H7 (cell line): ENCODE measurements around the gene ZCCHC14. TPM values are rescaled to one million over a fixed set of nuclear protein-coding genes. Genes with fewer than 3 reads are reported as not detected.
"Not testable (repeated sequence)": the region's sequence is repeated elsewhere in the genome, so short reads cannot be mapped to it uniquely, and the experiment has no call there.

Source experiments
- DNase-seq: peaks from one replicate; pipeline ENCODE4 v3.0.0; 2012
- H3K27me3 ChIP-seq: 2 replicates; pipeline ENCODE4 v1.6.0; 2011; ENCODE audit warnings: mild to moderate bottlenecking, low read length; ENCODE audit not compliant: control insufficient read depth, insufficient read depth
- H3K36me3 ChIP-seq: replicated peaks from 2 replicates; pipeline ENCODE4 v1.5.1; 2011; ENCODE audit warnings: low read length; ENCODE audit not compliant: control insufficient read depth, insufficient read depth
- H3K4me3 ChIP-seq: 2 replicates; pipeline ENCODE4 v1.5.1; 2011; ENCODE audit warnings: low read depth, mild to moderate bottlenecking, control low read depth, low read length, moderate library complexity; ENCODE audit not compliant: insufficient read depth
- total RNA-seq: library from RNA; depleted of rRNA; stranded (reverse); fragments of >200 nt; shearing (Covaris generic); gene quantifications from 2 replicates; pipeline ENCODE4 v1.2.3, GENCODE V29; 2014

ZCCHC14 gene
- total RNA-seq, 1 experiment from 2014 or later: 13.3 TPM

DNA sequence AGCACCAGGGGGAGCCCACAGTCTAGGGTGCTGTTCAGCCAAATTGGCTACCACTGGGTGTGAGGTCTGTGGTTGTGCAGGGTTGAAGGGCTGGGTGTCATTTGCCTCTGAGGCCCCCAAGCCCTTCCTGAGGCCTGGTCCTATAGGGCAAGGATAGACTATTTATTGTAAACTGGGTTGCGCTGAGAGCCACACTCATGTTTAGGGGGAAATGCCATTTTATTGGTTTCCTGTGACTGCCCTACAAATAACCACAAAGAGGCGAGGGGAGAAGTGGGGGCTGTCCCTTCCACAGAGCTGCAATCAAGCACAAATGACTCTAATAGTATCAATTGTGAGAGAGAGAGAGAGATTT is 3.6 kb upstream of the ZCCHC14 start:
- H3K4me3 ChIP-seq: no peak overlapping the region
- no peak for DNase-seq
- H3K27me3 ChIP-seq: peaks cover 2% of the 10 kb centered on the region; the same call in 1 of the 2 replicates
- H3K36me3 ChIP-seq: no peaks in the 10 kb centered on the region

DNA sequence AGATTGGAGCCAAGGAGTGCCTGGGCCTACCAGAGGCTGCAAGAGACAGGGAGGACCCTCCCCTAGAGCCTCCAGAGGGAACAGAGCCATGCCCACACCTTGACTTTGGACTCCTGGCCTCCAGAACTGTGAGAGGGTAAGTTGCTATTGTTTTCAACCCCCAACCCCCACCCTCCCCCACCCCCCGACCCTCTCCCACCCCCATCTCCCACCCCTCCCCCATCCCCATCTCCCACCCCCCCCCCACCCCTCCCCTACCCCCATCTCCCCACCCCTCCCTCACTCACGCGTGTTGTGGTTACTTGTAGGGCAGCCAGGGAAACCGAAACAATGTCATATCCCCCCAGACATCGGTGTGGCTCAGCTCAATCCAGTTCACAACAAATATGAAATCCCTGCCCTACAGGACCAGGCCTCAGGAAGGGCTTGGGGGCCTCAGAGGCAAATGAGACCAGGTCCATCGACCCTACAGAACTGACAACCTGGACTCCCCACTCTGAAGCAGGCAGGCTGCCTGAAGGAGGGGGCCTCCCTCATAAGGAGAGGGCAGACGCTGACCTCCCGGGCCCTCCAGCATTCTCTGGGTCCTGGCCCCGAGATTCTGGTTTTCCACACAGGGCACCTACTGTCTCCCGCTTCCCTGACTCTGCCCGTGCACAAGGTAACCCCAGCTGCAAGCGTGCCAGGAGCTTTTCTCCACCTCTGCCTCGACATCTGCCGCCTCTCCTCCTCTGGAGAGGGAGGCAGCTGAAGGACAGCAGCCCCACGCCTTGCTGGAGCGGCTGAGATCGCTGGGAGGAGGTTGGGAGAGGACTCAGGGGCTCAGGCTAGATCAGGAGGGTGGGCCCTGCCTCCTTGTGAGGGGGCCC is 3.0 kb upstream of the ZCCHC14 start:
- no peaks in the 10 kb centered on the region for H3K36me3 ChIP-seq
- peaks cover 2% of the 10 kb centered on the region; the same call in 1 of the 2 replicates for H3K27me3 ChIP-seq
- DNase-seq: no peak
- H3K4me3 ChIP-seq: no peak overlapping the region

DNA sequence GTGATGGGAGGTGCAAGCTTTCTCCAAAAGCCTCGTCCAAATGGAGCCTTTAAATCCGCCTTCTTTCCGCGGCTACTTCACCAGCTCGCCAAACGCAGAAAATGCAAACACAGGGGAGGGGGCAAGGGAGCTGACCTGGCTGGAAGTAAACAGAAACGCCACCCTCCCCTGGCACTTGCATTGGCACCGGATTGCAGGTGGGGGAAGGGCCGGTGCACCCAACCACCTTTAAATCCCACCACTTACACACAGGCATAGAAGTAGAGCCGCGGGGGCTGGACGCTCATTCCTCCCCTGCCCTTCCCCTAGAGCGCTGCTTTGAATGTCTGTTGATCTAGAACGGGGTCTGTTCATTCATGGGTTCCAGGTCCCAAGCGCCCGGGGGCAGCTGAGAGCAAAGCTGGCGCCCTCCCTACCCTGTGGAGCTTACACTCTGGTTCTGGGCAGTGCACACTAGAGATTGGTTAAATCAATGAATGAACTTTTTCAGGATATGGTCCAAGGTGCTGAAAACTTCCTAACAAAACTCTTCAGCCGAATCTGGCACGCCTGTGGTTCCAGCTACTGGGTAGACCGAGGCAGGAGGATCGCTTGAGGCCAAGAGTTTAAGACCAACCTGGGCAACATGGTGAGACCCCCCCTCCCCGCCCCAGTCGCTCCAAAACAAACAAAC is 920 bp upstream of the ZCCHC14 start:
- DNase-seq: no peak
- peak overlapping the region; percentile 45 for H3K4me3 ChIP-seq
- no peaks in the 10 kb centered on the region for H3K36me3 ChIP-seq
- H3K27me3 ChIP-seq: peaks cover 2% of the 10 kb centered on the region; the same call in 1 of the 2 replicates

DNA sequence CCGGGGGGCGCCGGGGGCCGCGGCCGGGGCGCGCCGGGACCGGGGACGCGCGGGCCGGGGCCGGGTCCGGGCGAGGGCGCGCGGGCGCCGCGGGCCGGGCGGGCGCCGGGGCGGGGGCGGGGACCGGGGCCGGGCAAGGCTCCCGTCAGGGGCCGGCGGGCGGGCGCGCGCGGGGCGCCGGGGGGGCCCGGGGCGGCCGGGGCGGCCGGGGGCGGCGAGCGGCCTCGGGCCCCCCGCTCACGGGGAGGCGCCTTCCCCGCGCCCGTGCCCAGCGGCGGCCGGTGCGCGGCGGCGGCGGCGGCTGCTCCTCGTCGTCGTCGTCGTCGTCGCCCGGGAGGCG is 563 bp downstream of the ZCCHC14 start:
- peak overlapping the region; percentile 47 for H3K4me3 ChIP-seq
- no peaks in the 10 kb centered on the region for H3K36me3 ChIP-seq

DNA sequence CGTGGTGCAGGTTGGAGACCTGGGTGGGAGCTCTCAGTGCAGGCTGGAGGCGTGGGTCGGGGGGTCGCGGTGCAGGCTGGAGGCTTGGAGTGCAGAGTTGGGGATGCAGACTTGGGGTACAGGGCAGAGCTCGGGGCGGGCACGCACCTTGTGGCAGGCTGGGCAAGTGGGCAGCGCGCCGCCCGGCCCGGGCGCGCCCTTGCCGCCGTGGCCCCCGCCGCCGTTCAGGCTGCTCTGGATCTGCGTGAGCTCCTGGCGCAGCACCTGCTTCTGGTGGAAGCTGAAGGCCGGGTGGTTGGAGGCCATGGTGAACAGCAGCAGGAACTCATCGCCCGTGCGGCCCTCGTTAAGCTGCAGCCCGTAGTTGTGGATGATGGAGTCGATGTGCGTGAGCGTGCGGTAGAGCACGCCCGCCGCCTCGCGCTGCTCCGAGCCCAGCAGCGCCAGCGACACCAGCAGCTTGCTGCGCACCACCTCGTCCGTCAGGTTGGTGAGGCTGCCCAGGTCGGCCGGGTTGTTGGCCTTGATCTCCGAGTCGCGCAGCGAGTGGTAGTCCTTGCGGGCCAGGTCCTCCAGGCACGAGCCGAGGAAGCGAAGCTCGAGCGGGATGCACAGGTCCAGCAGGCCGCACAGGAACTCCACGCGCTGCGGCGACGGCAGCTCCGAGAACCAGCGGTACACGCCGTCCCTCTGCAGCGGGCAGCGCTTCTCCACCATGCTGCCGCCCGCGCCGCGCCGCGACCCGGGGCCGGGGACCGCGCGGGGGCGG is 1.1 kb downstream of the ZCCHC14 start:
- peak; percentile 63 for DNase-seq
- H3K27me3 ChIP-seq: peaks cover 2% of the 10 kb centered on the region; the same call in 1 of the 2 replicates
- H3K4me3 ChIP-seq: peak overlapping the region; percentile 47
- H3K36me3 ChIP-seq: no peaks in the 10 kb centered on the region

More for the DNA sequence above, 563 bp downstream of the ZCCHC14 start:
- DNase-seq: peak; percentile 72
- H3K27me3 ChIP-seq: peaks cover 2% of the 10 kb centered on the region; the same call in 1 of the 2 replicates

DNA sequence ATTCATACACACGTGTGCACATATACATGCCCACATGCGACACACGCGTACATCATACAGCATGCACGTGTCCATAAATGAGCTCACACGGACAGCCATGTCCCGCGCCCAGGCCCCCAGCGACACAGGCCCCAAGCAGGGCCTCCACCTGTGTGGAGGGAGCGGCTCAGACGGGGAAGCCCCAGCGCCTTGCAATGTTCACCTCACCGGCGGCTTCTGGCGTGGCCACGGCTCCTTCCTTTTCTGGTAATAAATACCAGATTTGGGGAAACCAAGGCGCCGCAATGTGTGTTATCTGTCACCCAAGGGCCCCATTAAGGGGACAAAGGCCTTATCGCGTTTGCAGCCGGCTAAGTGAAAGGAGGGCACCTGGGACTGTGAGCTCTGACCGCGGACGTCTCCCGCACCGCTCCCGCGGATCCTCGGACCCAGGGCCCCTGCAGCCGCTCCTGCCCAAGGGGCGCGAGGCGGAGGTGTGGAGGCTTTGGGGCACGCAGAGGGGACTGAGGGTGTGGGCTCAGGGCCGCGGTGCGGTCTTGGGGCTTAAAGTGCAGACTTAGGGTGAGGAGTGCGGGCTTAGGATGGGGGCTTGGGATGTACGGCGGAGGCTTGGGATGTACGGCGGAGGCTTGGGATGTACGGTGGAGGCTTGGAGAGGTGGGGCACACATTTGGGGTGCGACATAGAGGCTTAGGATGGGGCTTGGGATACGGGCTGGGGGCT is 1.9 kb downstream of the ZCCHC14 start:
- DNase-seq, H3K27me3 ChIP-seq, H3K36me3 ChIP-seq: not testable (repeated sequence)
- peak overlapping the region; percentile 47 for H3K4me3 ChIP-seq

DNA sequence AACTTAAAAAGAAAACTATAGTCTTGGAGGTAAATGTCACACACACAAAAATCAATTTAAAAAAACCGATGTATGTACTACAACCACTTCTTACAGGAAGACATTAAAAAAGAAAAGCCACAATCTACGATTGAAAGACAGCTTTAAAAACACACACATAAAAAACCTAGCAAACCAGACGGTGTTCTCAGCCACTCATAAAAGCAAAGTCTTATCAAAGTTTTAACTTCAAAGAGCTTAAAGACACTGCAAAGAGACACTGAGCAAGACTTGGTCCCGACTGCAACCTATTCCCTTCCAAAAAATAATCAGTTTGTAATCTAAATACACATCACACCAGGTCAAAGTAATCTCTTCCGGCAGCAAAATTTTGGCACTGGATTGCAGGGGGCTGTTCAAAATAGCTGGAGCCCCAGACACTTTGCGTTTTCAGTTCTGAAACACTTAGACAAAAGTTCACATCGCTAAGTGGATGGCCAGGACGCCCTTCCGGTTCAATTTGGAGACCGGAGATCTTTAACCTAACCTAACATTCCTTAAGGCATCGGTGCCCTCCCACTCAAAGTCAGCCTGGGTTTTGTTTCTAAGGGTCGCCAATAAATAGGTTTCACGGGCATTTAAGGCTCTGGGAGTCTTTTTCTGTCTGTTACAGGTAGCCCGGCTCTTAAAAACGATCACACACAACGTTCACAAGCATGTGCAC is 2.6 kb downstream of the ZCCHC14 start:
- Histone ChIP-seq H3K4me3 (peak overlapping the region; percentile 47), H3K27me3 (peaks cover 2% of the 10 kb centered on the region; the same call in 1 of the 2 replicates), H3K36me3 (no peaks in the 10 kb centered on the region)
- no peak for DNase-seq

DNA sequence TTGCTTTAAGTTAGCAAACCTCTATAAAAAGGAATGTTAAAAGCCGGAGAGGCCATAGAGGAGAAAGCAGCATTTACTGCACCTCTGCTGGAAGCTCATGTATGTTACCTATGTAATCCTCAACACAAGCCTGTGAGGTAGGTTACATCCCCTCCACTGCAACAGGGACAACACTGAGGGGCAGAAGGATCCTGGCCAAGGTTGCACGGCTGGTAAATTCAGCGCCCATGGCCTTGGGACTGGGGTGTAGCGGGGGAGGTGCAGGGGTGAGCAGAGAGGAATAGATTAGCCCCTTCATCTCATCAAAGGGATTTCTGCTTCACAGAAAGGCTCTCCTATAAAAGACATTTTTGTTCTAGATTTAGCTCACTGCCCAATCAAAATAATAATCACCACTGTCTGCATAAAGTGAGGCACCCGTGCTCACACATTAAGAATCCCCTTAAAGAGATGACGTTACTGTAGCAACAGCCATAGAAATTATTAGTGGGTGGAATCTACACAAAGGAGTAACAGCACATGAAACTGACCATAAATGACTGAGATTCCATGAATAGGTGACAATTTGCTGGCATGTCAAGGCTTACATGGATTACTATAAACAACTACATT is 3.3 kb downstream of the ZCCHC14 start:
- DNase-seq: no peak
- H3K27me3 ChIP-seq: peaks cover 2% of the 10 kb centered on the region; the same call in 1 of the 2 replicates
- H3K36me3 ChIP-seq: no peaks in the 10 kb centered on the region
- no peak overlapping the region for H3K4me3 ChIP-seq

DNA sequence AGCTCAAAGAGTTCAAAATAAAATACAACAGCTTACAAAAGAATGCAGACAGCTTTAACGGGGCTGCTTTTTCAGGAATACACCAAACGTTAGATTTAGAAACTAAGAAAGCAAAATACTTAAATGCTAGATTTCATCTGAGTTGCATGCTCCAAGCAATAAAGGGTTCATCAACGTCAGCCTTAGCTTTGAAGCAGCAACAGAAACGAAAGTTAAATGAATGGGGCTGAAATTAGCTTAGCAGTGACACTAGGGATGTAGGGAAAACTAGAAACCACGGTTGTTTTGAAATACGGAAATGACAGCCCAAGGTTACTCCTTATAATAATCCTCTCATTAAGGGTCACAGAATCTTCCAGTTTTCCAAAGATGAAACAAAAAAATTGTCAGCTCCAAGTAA is 3.9 kb downstream of the ZCCHC14 start:
- not testable (repeated sequence) for H3K36me3 ChIP-seq, H3K27me3 ChIP-seq, H3K4me3 ChIP-seq, DNase-seq

DNA sequence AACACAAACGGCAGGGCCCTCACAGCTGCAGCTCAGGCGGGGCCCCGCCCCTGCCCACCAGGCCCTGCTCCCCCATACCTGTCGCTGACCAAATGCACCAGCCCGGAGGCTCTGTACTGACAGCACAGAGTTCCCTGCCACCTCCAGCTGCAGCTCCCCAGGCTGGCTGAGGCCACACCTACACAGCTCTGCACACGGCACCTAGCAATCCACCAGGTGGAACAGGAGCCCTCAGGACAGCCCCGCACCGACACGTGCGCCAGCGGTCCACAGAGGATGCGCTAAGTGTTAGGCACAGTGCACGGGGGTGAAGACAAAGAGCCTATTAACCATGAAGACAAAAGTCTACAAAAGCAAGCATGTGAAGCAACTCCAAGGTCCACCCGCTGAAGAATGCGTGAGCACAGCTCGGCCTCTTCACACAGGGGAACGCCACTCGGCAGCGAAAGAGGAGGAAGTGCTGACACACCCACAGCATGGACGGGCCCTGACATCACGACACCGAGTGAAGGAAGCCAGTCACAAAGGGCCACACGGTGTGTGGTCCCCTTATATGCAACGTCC is 5.4 kb downstream of the ZCCHC14 start:
- peak; percentile 75 for DNase-seq
- Histone ChIP-seq H3K36me3 (no peaks in the 10 kb centered on the region; the same call in 1 of the 2 replicates), H3K4me3 (peak overlapping the region; percentile 30), H3K27me3 (peaks cover 2% of the 10 kb centered on the region; the same call in 1 of the 2 replicates)

DNA sequence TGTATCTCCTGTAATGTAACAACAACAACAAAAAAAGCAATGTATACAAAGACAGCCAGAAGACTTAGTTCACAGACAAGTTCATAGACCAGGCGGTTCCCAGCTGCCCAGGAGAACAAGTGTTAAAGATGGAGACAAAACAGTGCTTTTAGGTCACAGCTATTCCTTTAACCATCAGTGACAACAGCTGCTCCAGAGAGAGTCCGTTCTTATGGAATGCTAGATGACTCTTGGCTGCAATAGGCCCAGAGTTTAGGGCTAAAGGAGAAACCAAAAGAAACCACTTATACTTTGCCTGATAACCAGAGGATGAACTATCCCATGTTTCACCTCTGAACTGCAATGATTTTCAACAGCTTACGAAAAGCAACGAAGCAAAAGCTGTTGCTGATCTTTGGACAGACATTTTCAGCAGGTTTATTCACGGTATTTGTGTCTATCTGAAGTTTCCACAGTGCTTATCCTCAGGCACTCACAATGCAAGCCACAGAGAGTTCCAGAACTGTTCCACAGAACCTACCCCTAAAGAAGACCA is 6.0 kb downstream of the ZCCHC14 start:
- no peak for DNase-seq
- Histone ChIP-seq H3K27me3 (peaks cover 2% of the 10 kb centered on the region; the same call in 1 of the 2 replicates), H3K36me3 (no peaks in the 10 kb centered on the region; the same call in 1 of the 2 replicates), H3K4me3 (no peak overlapping the region)

DNA sequence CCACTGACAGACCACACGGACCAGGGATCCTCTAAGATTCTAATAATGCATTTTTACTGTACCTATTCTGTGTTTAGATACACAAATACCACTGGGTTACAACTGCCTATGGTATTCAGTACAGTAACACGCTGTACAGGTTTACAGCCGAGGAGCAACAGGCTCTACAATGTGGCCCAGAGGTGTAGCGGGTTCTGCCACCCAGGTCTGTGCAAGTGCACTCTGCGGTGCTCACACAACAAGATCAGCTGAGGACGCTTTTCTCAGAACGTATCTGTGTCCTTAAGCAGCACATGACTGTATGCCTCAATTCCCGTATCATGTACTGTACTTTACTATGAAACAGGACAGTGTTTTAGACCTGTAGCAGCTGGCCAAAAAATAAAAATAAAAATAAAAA is 6.5 kb downstream of the ZCCHC14 start:
- no peaks in the 10 kb centered on the region; the same call in 1 of the 2 replicates for H3K36me3 ChIP-seq
- no peak overlapping the region for H3K4me3 ChIP-seq
- no peak for DNase-seq
- no peaks in the 10 kb centered on the region; the same call in 1 of the 2 replicates for H3K27me3 ChIP-seq

DNA sequence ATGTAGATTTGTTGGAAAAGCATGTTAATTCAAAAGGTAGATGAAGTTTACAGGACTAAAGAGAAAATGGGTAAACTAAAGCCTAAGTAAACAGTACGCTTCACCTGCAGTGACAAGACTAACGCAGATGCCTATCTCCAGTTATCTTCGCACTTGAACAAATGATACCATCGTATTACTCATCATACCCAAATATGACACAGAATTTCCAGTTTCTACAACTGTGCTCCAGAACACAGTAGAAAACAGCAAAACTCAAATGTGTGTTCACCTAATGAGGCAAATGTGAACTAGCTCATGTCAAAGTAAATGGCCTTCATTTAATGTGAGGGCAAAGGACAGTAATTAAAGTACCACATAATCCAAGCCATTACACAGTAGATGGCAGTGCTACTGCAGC is 7.0 kb downstream of the ZCCHC14 start:
- not testable (repeated sequence) for H3K27me3 ChIP-seq, DNase-seq, H3K4me3 ChIP-seq

More for the DNA sequence above, 7.0 kb downstream of the ZCCHC14 start:
- not testable (repeated sequence) for H3K36me3 ChIP-seq
